GM21447 (cell line): Measurements from ENCODE around the gene GBA2.
A peak's percentile ranks its signal among the peaks of the same experiment; 100 is the strongest.

Experiments used
- ATAC-seq: cut with Tn5 transposase; IDR thresholded peaks from one replicate; pipeline ENCODE4 v1.9.1; 2021; ENCODE audit not compliant: unreplicated experiment

GBA2 gene

GRCh38 chr9:35696520-35697215 lies 52.4 kb downstream of the GBA2 start:
- peak; percentile 75 for ATAC-seq

DNA sequence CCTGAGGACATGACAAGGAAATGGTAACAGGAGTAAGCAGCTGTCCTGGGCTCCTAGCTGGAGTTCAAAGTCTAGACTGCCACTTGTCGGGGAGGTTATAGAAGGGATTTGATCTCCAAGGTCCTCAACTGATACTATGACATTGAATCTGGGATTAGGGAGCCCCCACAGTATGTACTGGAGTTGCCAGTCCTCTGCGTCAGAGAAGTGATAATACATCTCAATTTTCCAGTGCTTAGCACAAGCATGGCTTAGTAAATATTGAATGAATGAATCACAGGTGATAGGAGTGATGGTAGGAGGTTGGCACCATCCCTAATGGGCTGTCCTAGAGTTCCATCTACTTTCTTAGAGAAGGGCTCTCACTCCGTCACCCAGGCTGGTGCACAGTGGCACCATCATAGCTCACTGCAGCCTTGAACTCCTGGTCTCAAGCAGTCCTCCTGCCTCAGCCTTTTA lies 53.1 kb downstream of the GBA2 start:
- no peak for ATAC-seq

GRCh38 chr9:35691757-35692301 lies 57.2 kb downstream of the GBA2 start:
- no peak for ATAC-seq

DNA sequence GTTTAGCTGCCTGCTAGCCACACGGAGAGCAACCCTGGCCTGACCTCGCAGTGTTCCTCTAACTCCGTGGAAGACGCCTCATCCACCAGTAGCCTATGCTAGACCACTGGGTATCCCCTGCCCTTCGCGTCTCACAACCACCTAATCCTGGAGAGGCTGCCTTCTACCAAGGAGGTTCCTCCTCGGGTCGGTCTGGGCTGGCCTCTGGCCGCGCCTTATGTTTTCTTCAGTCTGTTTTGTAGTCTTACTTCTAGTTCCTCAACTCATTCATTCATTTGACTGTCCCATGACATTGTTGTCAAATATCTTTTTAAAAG lies 57.7 kb downstream of the GBA2 start:
- ATAC-seq = no peak

- ATAC-seq = no peak
Measured at GRCh38 chr9:35690614-35691333, 58.3 kb downstream of the GBA2 start.

DNA sequence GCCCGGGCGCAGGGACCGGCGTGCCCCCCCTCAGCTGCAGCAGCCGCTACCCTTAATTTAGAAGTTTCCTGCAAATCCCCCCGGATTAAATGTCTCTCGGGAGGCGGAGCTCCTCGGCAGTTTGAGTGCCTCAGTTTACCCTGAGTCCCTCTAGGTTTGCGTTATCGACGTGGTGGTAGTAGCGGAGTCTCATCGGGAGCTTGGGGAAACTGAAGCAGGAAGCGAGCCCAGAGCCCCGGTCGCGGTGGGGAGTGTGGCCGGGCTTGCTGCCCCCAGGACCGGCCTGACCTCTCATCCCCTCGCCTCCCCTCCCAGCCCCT lies 58.8 kb downstream of the GBA2 start:
- no peak for ATAC-seq

GRCh38 chr9:35689542-35690293 lies 59.3 kb downstream of the GBA2 start, which contains the start of gene TPM2:
TPM2 (minus strand) TSS chr9:35689925; CDS start chr9:35689817, 108 bp downstream.
- no peak for ATAC-seq

GRCh38 chr9:35688558-35689541 lies 60.2 kb downstream of the GBA2 start:
- ATAC-seq = no peak

- ATAC-seq = no peak
Measured at GRCh38 chr9:35687972-35688557, 61.0 kb downstream of the GBA2 start.

DNA sequence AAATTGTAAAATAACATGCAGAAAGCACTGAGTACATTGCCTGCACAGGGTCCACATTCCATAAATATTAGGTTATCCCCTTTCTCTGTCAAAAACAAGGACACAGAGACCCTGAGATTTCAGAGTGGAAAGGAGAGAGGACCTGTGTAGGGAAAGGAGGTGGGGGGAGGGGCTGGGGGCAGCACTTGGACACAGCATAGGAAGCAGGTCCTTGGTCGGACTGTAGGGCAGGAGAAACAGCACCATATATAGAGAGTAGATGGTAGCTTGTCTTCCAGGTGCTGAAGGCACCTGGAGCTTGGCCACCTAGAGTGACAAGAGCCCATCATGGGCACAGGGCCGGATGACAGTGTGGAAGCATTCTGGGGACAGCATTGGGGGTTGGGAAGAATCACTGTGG lies 61.7 kb downstream of the GBA2 start:
- ATAC-seq = no peak
